Right lobe of liver (tissue), 6 donors: Measurements from ENCODE around the gene PRR35. TPM values are rescaled to one million over a fixed set of nuclear protein-coding genes. Genes with fewer than 3 reads are reported as not detected.

Experiments
- ATAC-seq, 4 donors: fragments of 200-7000 bp; cut with Tn5 transposase; one replicate each; pipeline ENCODE4 v1.9.1; 2020; ENCODE audit warnings: mild to moderate bottlenecking in 4 of 4, moderate library complexity in 4 of 4
- DNase-seq, 3 donors: peaks; one replicate each; pipeline ENCODE4 v3.0.0-alpha.2; 2020
- H3K27ac ChIP-seq, 3 donors: fragments of 200-600 bp; one replicate each; pipeline ENCODE4 v1.8.0; 2022
- H3K27me3 ChIP-seq, 2 donors: fragments of 200-600 bp; one replicate each; pipeline ENCODE4 v1.8.0; 2022
- H3K36me3 ChIP-seq, 4 donors: fragments of 200-600 bp; sonication (generic) in 1 of 4; one replicate each; pipeline versions ENCODE4 v1.5.1 to v1.8.0; 2017 to 2022; ENCODE audit warnings: control low read depth in 1 of 4
- H3K4me1 ChIP-seq, 4 donors: fragments of 200-600 bp; sonication (generic) in 1 of 4; one replicate each; pipeline versions ENCODE4 v1.5.1 to v1.8.0; 2017 to 2022; ENCODE audit warnings: control low read depth in 1 of 4
- H3K4me3 ChIP-seq, 3 donors: fragments of 200-600 bp; one replicate each; pipeline ENCODE4 v1.8.0; 2022
- H3K9me3 ChIP-seq, 4 donors: fragments of 200-600 bp; sonication (generic) in 1 of 4; one replicate each; pipeline versions ENCODE4 v1.5.1 to v1.8.0; 2017 to 2022; ENCODE audit warnings: control low read depth in 1 of 4
- CTCF ChIP-seq, 4 donors: fragments of 200-600 bp in 3 of 4; fragments of 450-650 bp in 1 of 4; IDR thresholded peaks; one replicate each; pipeline versions ENCODE4 v1.5.1 to v1.8.0; 2016 to 2022; ENCODE audit warnings: antibody characterized with exemption in 4 of 4, mild to moderate bottlenecking in 2 of 4
- POLR2A ChIP-seq: fragments of 450-650 bp; IDR thresholded peaks from one replicate; pipeline ENCODE4 v1.6.1; 2017; ENCODE audit warnings: antibody characterized with exemption, mild to moderate bottlenecking
- WGBS: methylation state at CpG from one replicate; pipeline ENCODE4 v1.1.6; 2018; ENCODE audit warnings: low coverage, low lambda C conversion rate; ENCODE audit not compliant: insufficient coverage; ENCODE audit errors: missing lambda C conversion rate; 5-methylcytosine and 5-hydroxymethylcytosine counted together
- intact Hi-C, 2 donors: fragments of 100-400 bp; cut with DNase I; formaldehyde crosslinking; loops; one replicate each; pipeline versions ENCODE4 v1.11.2 to v1.14.1; 2022
- total RNA-seq, 6 experiments: library from RNA; depleted of rRNA in 2 of 6; stranded (reverse); fragments of >200 nt in 2 of 6; fragmentation: NEBNext Ultra II Directional in 3 of 6; extraction: Animal tissue kit (Norgen Biotek cat#: 25700) in 3 of 6; gene quantifications; one replicate each; pipeline versions ENCODE4 v1.1.0 to v1.2.4, GENCODE V29; 2016 to 2023
- donor health status: DM: no; HTN: yes; CAD: no.
- donor health status: DM: no; HTN: no; CAD: no.
- donor health status: DM: no; HTN: no; CAD: no.
- donor health status: DM: no; HTN: yes; CAD: no.
- donor health status: DM: no; HTN: yes; CAD: no.

PRR35 gene
- total RNA-seq, 6 experiments from 2014 or later = not detected

- H3K27me3 ChIP-seq = no peaks in the 10 kb centered on the region
- no peak for ATAC-seq
- no peak overlapping the region for H3K27ac ChIP-seq
- intact Hi-C loops = no loop called here
- no peak for DNase-seq
- H3K36me3 ChIP-seq = peaks cover 0 to 17% (median 5%) of the 10 kb centered on the region in 4 donors
- H3K4me3 ChIP-seq = no peak overlapping the region
- 100% methylated on average over 5 of the region's 28 CpGs for WGBS
- TF ChIP-seq POLR2A (no peak), CTCF (IDR thresholded peaks at IDR 0.05) (no peak)
- H3K9me3 ChIP-seq = no peaks in the 10 kb centered on the region
- H3K4me1 ChIP-seq = no peaks in the 10 kb centered on the region
Observed at GRCh38 chr16:551210-551609, 9.0 kb upstream of the PRR35 start.

- no peaks in the 10 kb centered on the region for H3K4me1 ChIP-seq
- no peak for DNase-seq
- H3K9me3 ChIP-seq = no peaks in the 10 kb centered on the region
- no peak for TF ChIP-seq POLR2A
- no peak for TF ChIP-seq CTCF (IDR thresholded peaks at IDR 0.05)
- no peaks in the 10 kb centered on the region for H3K27me3 ChIP-seq
- H3K27ac ChIP-seq = no peak overlapping the region
- H3K4me3 ChIP-seq = no peak overlapping the region
- 100% methylated on average over 4 of the region's 35 CpGs for WGBS
- ATAC-seq = no peak
- peaks cover 0 to 17% (median 5%) of the 10 kb centered on the region in 4 donors for H3K36me3 ChIP-seq
- intact Hi-C loops = no loop called here
Observed at GRCh38 chr16:552171-552570, 8.0 kb upstream of the PRR35 start.

- no CpG with 5 or more reads among the region's 33 CpGs for WGBS
- TF ChIP-seq CTCF (IDR thresholded peaks at IDR 0.05) (no peak), POLR2A (no peak)
Observed at GRCh38 chr16:553601-554296, 6.4 kb upstream of the PRR35 start.

GRCh38 chr16:554297-554621, 5.9 kb upstream of the PRR35 start:
- no peaks in the 10 kb centered on the region for H3K27me3 ChIP-seq
- H3K4me3 ChIP-seq = no peak overlapping the region
- no peak overlapping the region for H3K27ac ChIP-seq
- no peak for TF ChIP-seq CTCF (IDR thresholded peaks at IDR 0.05)
- no peak for TF ChIP-seq POLR2A
- 59% methylated on average over 3 of the region's 11 CpGs for WGBS
- no peaks in the 10 kb centered on the region for H3K9me3 ChIP-seq
- H3K36me3 ChIP-seq = peaks cover 0 to 10% (median 4%) of the 10 kb centered on the region in 4 donors
- ATAC-seq = no peak
- peaks cover 0 to 10% (median 0%) of the 10 kb centered on the region in 4 donors for H3K4me1 ChIP-seq
- intact Hi-C loops = no loop called here
- DNase-seq = no peak

More at GRCh38 chr16:553601-554296, 6.4 kb upstream of the PRR35 start:
- no peaks in the 10 kb centered on the region for H3K9me3 ChIP-seq
- H3K4me3 ChIP-seq = no peak overlapping the region
- intact Hi-C loops = no loop called here
- H3K36me3 ChIP-seq = peaks cover 0 to 10% (median 4%) of the 10 kb centered on the region in 4 donors
- ATAC-seq = no peak
- no peak for DNase-seq
- no peak overlapping the region for H3K27ac ChIP-seq
- no peaks in the 10 kb centered on the region for H3K27me3 ChIP-seq
- H3K4me1 ChIP-seq = peaks cover 0 to 8% (median 0%) of the 10 kb centered on the region in 4 donors
